ENCODE results near the gene DOC2B. TPM values are rescaled to one million over a fixed set of nuclear protein-coding genes. Genes with fewer than 3 reads are reported as not detected.
"Not testable (repeated sequence)": the region's sequence is repeated elsewhere in the genome, so short reads cannot be mapped to it uniquely, and the experiment has no call there.

The DOC2B gene
- polyA plus RNA-seq, 3 donors = 0.02 to 0.19 TPM; not detected in 1

GRCh38 chr17:201257-201656 is 19.8 kb upstream of the DOC2B start:
- H3K27me3 ChIP-seq (ENCODE audit: control insufficient read depth in 2 of 2, insufficient read depth in 2 of 2, low read length in 2 of 2); H3K4me2 ChIP-seq (replicated peaks; ENCODE audit: extremely low read depth, low read length, poor library complexity, severe bottlenecking): not testable (repeated sequence)
- peaks cover 3 to 25% (median 10%) of the 10 kb centered on the region in 3 donors for H3K27me3 Mint-ChIP-seq (ENCODE audit: low read depth in 3 of 3)

GRCh38 chr17:200586-200985 is 19.1 kb upstream of the DOC2B start:
- H3K4me3 ChIP-seq (replicated peaks in 1 of 3; ENCODE audit: low read depth in 2 of 3, low read length in 3 of 3) = no peak overlapping the region
- H3K9ac ChIP-seq (ENCODE audit: insufficient read depth, low read length, poor library complexity, severe bottlenecking) = no peak overlapping the region
- H2AFZ ChIP-seq (ENCODE audit: insufficient read depth, low read depth, low read length, poor library complexity, severe bottlenecking) = no peak overlapping the region
- H3K4me3 Mint-ChIP-seq = no peak overlapping the region
- peaks cover 0 to 10% (median 0%) of the 10 kb centered on the region in 7 donors for H3K9me3 Mint-ChIP-seq
- no peaks in the 10 kb centered on the region for H4K20me1 ChIP-seq (ENCODE audit: insufficient read depth, low read length)
- TF ChIP-seq CTCF (IDR thresholded peaks at IDR 0.05) = no peak
- no peaks in the 10 kb centered on the region for H3K27me3 ChIP-seq (ENCODE audit: control insufficient read depth in 2 of 2, insufficient read depth in 2 of 2, low read length in 2 of 2)
- DNase-seq = no peak
- H3K27ac ChIP-seq (ENCODE audit: low read depth in 1 of 2, low read length in 2 of 2) = no peak overlapping the region
- intact Hi-C loops (cut with micrococcal nuclease) = no loop called here
- no peaks in the 10 kb centered on the region for H3K79me2 ChIP-seq (ENCODE audit: insufficient read depth, low read length)
- 87% methylated on average over 3 of the region's 10 CpGs for WGBS (ENCODE audit: insufficient coverage)
- H3K27me3 Mint-ChIP-seq (ENCODE audit: low read depth in 3 of 3) = peaks cover 3 to 25% (median 8%) of the 10 kb centered on the region in 3 donors
- peaks cover 2% of the 10 kb centered on the region for H3K4me1 Mint-ChIP-seq
- no peak overlapping the region for H3K4me2 ChIP-seq (replicated peaks; ENCODE audit: extremely low read depth, low read length, poor library complexity, severe bottlenecking)
- no peak overlapping the region for H3K27ac Mint-ChIP-seq
- H3K36me3 Mint-ChIP-seq = no peaks in the 10 kb centered on the region
- no peaks in the 10 kb centered on the region for H3K36me3 ChIP-seq (replicated peaks in 1 of 2; ENCODE audit: control insufficient read depth in 1 of 2, insufficient read depth in 2 of 2, low read length in 2 of 2)
- no peaks in the 10 kb centered on the region for H3K4me1 ChIP-seq (ENCODE audit: control insufficient read depth in 1 of 2, insufficient read depth in 2 of 2, low read length in 2 of 2)
- peaks cover 0 to 8% of the 10 kb centered on the region in 2 donors for H3K9me3 ChIP-seq (replicated peaks in 1 of 2; ENCODE audit: control insufficient read depth in 1 of 2, insufficient read depth in 1 of 2, low read length in 2 of 2)

More at GRCh38 chr17:201257-201656, 19.8 kb upstream of the DOC2B start:
- peaks cover 0 to 12% (median 3%) of the 10 kb centered on the region in 7 donors for H3K9me3 Mint-ChIP-seq
- H3K4me3 Mint-ChIP-seq; H3K4me1 Mint-ChIP-seq; H3K9me3 ChIP-seq (replicated peaks in 1 of 2; ENCODE audit: control insufficient read depth in 1 of 2, insufficient read depth in 1 of 2, low read length in 2 of 2); H3K79me2 ChIP-seq (ENCODE audit: insufficient read depth, low read length); H3K27ac ChIP-seq (ENCODE audit: low read depth in 1 of 2, low read length in 2 of 2); H3K27ac Mint-ChIP-seq; H3K36me3 ChIP-seq (replicated peaks in 1 of 2; ENCODE audit: control insufficient read depth in 1 of 2, insufficient read depth in 2 of 2, low read length in 2 of 2); intact Hi-C loops (cut with micrococcal nuclease); H3K4me1 ChIP-seq (ENCODE audit: control insufficient read depth in 1 of 2, insufficient read depth in 2 of 2, low read length in 2 of 2); H3K4me3 ChIP-seq (replicated peaks in 1 of 3; ENCODE audit: low read depth in 2 of 3, low read length in 3 of 3); H4K20me1 ChIP-seq (ENCODE audit: insufficient read depth, low read length); H3K36me3 Mint-ChIP-seq; DNase-seq; H3K9ac ChIP-seq (ENCODE audit: insufficient read depth, low read length, poor library complexity, severe bottlenecking); H2AFZ ChIP-seq (ENCODE audit: insufficient read depth, low read depth, low read length, poor library complexity, severe bottlenecking): not testable (repeated sequence)
- WGBS (ENCODE audit: insufficient coverage) = 100% methylated on average over 1 of the region's 16 CpGs
